IMR-90 (cell line): ENCODE measurements around the gene PVALEF. TPM values are rescaled to one million over a fixed set of nuclear protein-coding genes. Genes with fewer than 3 reads are reported as not detected.

Experiments used
- ATAC-seq: fragments of 200-7000 bp; cut with Tn5 transposase; 2 replicates; pipeline ENCODE4 v1.9.1; 2020; ENCODE audit warnings: low read depth, mild to moderate bottlenecking, moderate library complexity
- BruUV-seq: library from RNA; stranded (reverse); fragments of 400-500 nt; replicated peaks from 2 replicates; lab custom pipeline; 2021; lab: Mats Ljungman, UMichigan
- CTCF ChIA-PET: fragments of 300-600 bp; formaldehyde crosslinking; extraction: SDS; loops from one replicate; lab custom pipeline; 2021; ENCODE audit warnings: antibody characterized with exemption; lab: Yijun Ruan, JAX
- POLR2A ChIA-PET: fragments of 300-600 bp; sonication (Branson Sonifier 250); formaldehyde crosslinking; loops from one replicate; lab custom pipeline; 2022; ENCODE audit warnings: antibody characterized with exemption; ENCODE audit not compliant: unreplicated experiment; lab: Charles Lee
- DNase-seq: peaks from one replicate; pipeline ENCODE4 v3.0.0; 2013
- H2AFZ ChIP-seq: replicated peaks from 2 replicates; pipeline ENCODE3; 2013; ENCODE audit warnings: low read length, mild to moderate bottlenecking; ENCODE audit not compliant: poor library complexity
- H2AK5ac ChIP-seq: 2 replicates; pipeline ENCODE4 v1.6.1; 2013; ENCODE audit warnings: low read depth, low read length, inconsistent platforms
- H2AK9ac ChIP-seq: replicated peaks from 2 replicates; pipeline ENCODE3; 2013; ENCODE audit warnings: mild to moderate bottlenecking, low read depth, low read length, moderate library complexity; ENCODE audit not compliant: poor library complexity
- H2BK120ac ChIP-seq: 2 replicates; pipeline ENCODE4 v1.6.1; 2013; ENCODE audit warnings: low read depth, low read length, inconsistent platforms
- H2BK15ac ChIP-seq: 3 replicates; pipeline ENCODE4 v1.6.1; 2013; ENCODE audit warnings: low read depth, low read length, inconsistent platforms
- H2BK20ac ChIP-seq: 2 replicates; pipeline ENCODE4 v1.6.1; 2013; ENCODE audit warnings: low read depth, mild to moderate bottlenecking, inconsistent platforms, low read length, moderate library complexity
- H2BK5ac ChIP-seq: 2 replicates; pipeline ENCODE4 v1.6.1; 2013; ENCODE audit warnings: mild to moderate bottlenecking, low read depth, low read length, inconsistent platforms; ENCODE audit not compliant: poor library complexity, severe bottlenecking
- H3K14ac ChIP-seq: replicated peaks from 2 replicates; pipeline ENCODE4 v1.6.1; 2013; ENCODE audit warnings: low read depth, low read length, inconsistent platforms
- H3K18ac ChIP-seq: 2 replicates; pipeline ENCODE4 v1.6.1; 2013; ENCODE audit warnings: low read depth, low read length, control low read depth
- H3K23ac ChIP-seq: 2 replicates; pipeline ENCODE4 v1.6.1; 2013; ENCODE audit warnings: low read depth, low read length, inconsistent platforms
- H3K27ac ChIP-seq: 2 replicates; pipeline ENCODE4 v1.5.1; 2013; ENCODE audit warnings: mild to moderate bottlenecking, control low read depth, low read length; ENCODE audit not compliant: insufficient read depth
- H3K27me3 ChIP-seq: 2 replicates; pipeline ENCODE4 v1.6.1; 2013; ENCODE audit warnings: low read length; ENCODE audit not compliant: control insufficient read depth, insufficient read depth
- H3K36me3 ChIP-seq: 2 replicates; pipeline ENCODE4 v1.6.1; 2013; ENCODE audit warnings: low read length, mixed read lengths; ENCODE audit not compliant: control insufficient read depth, insufficient read depth
- H3K4ac ChIP-seq: 2 replicates; pipeline ENCODE4 v1.6.1; 2013; ENCODE audit warnings: low read depth, low read length, inconsistent platforms
- H3K4me1 ChIP-seq: 2 replicates; pipeline ENCODE4 v1.6.1; 2013; ENCODE audit warnings: low read length, mixed read lengths; ENCODE audit not compliant: control insufficient read depth, insufficient read depth
- H3K4me2 ChIP-seq: 2 replicates; pipeline ENCODE4 v1.6.1; 2013; ENCODE audit warnings: low read depth, mild to moderate bottlenecking, control low read depth, low read length, moderate library complexity
- H3K4me3 ChIP-seq: 2 replicates; pipeline ENCODE4 v1.5.1; 2013; ENCODE audit warnings: low read depth, mild to moderate bottlenecking, control low read depth, low read length, moderate library complexity; ENCODE audit not compliant: insufficient read depth
- H3K56ac ChIP-seq: 2 replicates; pipeline ENCODE4 v1.6.1; 2013; ENCODE audit warnings: low read length, inconsistent platforms; ENCODE audit not compliant: insufficient read depth; ENCODE audit errors: extremely low read depth
- H3K79me1 ChIP-seq, 2 experiments: 2 replicates each; pipeline ENCODE4 v1.6.1; 2013; ENCODE audit warnings: low read length in 2 of 2, inconsistent platforms in 1 of 2, low read depth in 1 of 2
- H3K9ac ChIP-seq: 2 replicates; pipeline ENCODE4 v1.6.1; 2013; ENCODE audit warnings: low read depth, low read length, control low read depth
- H3K9me1 ChIP-seq: 2 replicates; pipeline ENCODE4 v1.6.1; 2013; ENCODE audit warnings: low read length, inconsistent platforms; ENCODE audit not compliant: insufficient read depth
- H3K9me3 ChIP-seq: 2 replicates; pipeline ENCODE4 v1.6.1; 2013; ENCODE audit warnings: low read length; ENCODE audit not compliant: control insufficient read depth, insufficient read depth
- H4K20me1 ChIP-seq: 2 replicates; pipeline ENCODE4 v1.6.1; 2013; ENCODE audit warnings: low read length, inconsistent platforms; ENCODE audit not compliant: insufficient read depth
- H4K5ac ChIP-seq: 2 replicates; pipeline ENCODE4 v1.6.1; 2013; ENCODE audit warnings: mild to moderate bottlenecking, low read depth, low read length, control low read depth
- H4K8ac ChIP-seq, 2 experiments: 2 replicates each; pipeline ENCODE4 v1.6.1; 2013; ENCODE audit warnings: low read depth in 2 of 2, low read length in 2 of 2, control low read depth in 1 of 2, inconsistent platforms in 1 of 2
- H4K91ac ChIP-seq: 2 replicates; pipeline ENCODE4 v1.6.1; 2013; ENCODE audit warnings: low read depth, low read length, inconsistent platforms; ENCODE audit not compliant: insufficient read depth
- BHLHE40 ChIP-seq: fragments of 150-350 bp; IDR thresholded peaks from 2 replicates; pipeline ENCODE4 v1.6.1; 2016; ENCODE audit warnings: mild to moderate bottlenecking, low read depth, low read length
- CEBPB ChIP-seq: IDR thresholded peaks from 2 replicates; pipeline ENCODE4 v1.6.1; 2012; ENCODE audit warnings: low read depth, low read length, improper control_type of control experiment
- CHD1 ChIP-seq: IDR thresholded peaks from 2 replicates; pipeline ENCODE4 v1.6.1; 2012; ENCODE audit warnings: low read depth, low read length, improper control_type of control experiment
- FOS ChIP-seq: fragments of 150-350 bp; IDR thresholded peaks from 2 replicates; pipeline ENCODE4 v1.6.1; 2016; ENCODE audit warnings: low read depth, low read length
- MAFK ChIP-seq: IDR thresholded peaks from 2 replicates; pipeline ENCODE4 v1.6.1; 2012; ENCODE audit warnings: low read depth, low read length, improper control_type of control experiment
- MAZ ChIP-seq: IDR thresholded peaks from 2 replicates; pipeline ENCODE4 v1.6.1; 2012; ENCODE audit warnings: low read depth, mild to moderate bottlenecking, low read length, improper control_type of control experiment, moderate library complexity, borderline replicate concordance
- MXI1 ChIP-seq: IDR thresholded peaks from 2 replicates; pipeline ENCODE4 v1.6.1; 2012; ENCODE audit warnings: low read depth, mild to moderate bottlenecking, low read length, moderate library complexity, borderline replicate concordance
- NFE2L2 ChIP-seq: fragments of 150-350 bp; IDR thresholded peaks from 2 replicates; pipeline ENCODE4 v1.6.1; 2016; ENCODE audit warnings: low read depth, mild to moderate bottlenecking, low read length
- POLR2A ChIP-seq: IDR thresholded peaks from 2 replicates; pipeline ENCODE4 v1.6.1; 2012; ENCODE audit warnings: mild to moderate bottlenecking, low read depth, low read length
- RAD21 ChIP-seq: IDR thresholded peaks from 2 replicates; pipeline ENCODE4 v1.6.1; 2012; ENCODE audit warnings: low read length, improper control_type of control experiment
- RCOR1 ChIP-seq: IDR thresholded peaks from 2 replicates; pipeline ENCODE4 v1.6.1; 2012; ENCODE audit warnings: mild to moderate bottlenecking, low read length, improper control_type of control experiment; ENCODE audit not compliant: insufficient replicate concordance
- RFX5 ChIP-seq: IDR thresholded peaks from 2 replicates; pipeline ENCODE4 v1.8.0; 2012; ENCODE audit warnings: low read depth, mild to moderate bottlenecking, low read length, moderate library complexity
- SMC3 ChIP-seq: fragments of 150-350 bp; IDR thresholded peaks from 2 replicates; pipeline ENCODE4 v1.6.1; 2016; ENCODE audit warnings: low read depth, mild to moderate bottlenecking, antibody characterized with exemption, low read length, moderate library complexity
- USF2 ChIP-seq: fragments of 150-350 bp; IDR thresholded peaks from 2 replicates; pipeline ENCODE4 v1.6.1; 2017; ENCODE audit warnings: mild to moderate bottlenecking, antibody characterized with exemption, low read length, low read depth
- WGBS, 2 experiments: methylation state at CpG; one replicate each; pipeline versions ENCODE4 v1.1.5 to v1.1.7; 2013; ENCODE audit warnings: missing lambda C conversion rate in 2 of 2; ENCODE audit not compliant: insufficient read length in 1 of 2; ENCODE audit errors: extremely low coverage in 2 of 2; 5-methylcytosine and 5-hydroxymethylcytosine counted together
- dilution Hi-C: fragments of 300-500 bp; cut with HindIII; formaldehyde crosslinking; loops from one replicate; pipeline ENCODE4 v1.14.3; 2018; ENCODE audit warnings: low sequenced_read_pairs; ENCODE audit not compliant: unreplicated experiment
- in situ Hi-C: fragments of 300-500 bp; cut with MboI; formaldehyde crosslinking; loops from 3 replicates; pipeline ENCODE4 v1.14.3; 2019; ENCODE audit warnings: low sequenced_read_pairs, inconsistent platforms, mixed read lengths
- intact Hi-C: fragments of 100-400 bp; cut with micrococcal nuclease; formaldehyde crosslinking; loops from 2 replicates; pipeline ENCODE4 v1.10.0; 2022
- polyA plus RNA-seq, 3 experiments: library from polyadenylated mRNA; depleted of rRNA; stranded (reverse); fragments of >200 nt; gene quantifications; 2 replicates each; pipeline ENCODE4 v1.2.3, GENCODE V29; 2012; ENCODE audit warnings: low replicate concordance in 1 of 3
- total RNA-seq: library from RNA; depleted of rRNA; stranded (reverse); fragments of >200 nt; gene quantifications from 2 replicates; pipeline ENCODE4 v1.2.3, GENCODE V29; 2012
- TF ChIP-seq, protein P1 (sequence below): fragments of 150-350 bp; IDR thresholded peaks from 2 replicates; pipeline ENCODE4 v1.6.1; 2016; ENCODE audit warnings: low read depth, mild to moderate bottlenecking, low read length, moderate library complexity, borderline replicate concordance
- TF ChIP-seq, protein P2 (sequence below): conservative IDR thresholded peaks from 2 replicates; pipeline ENCODE4 v1.5.1; 2012; ENCODE audit warnings: mild to moderate bottlenecking, low read depth, low read length, improper control_type of control experiment

The PVALEF gene
- total and polyA plus RNA-seq, 2 of the 4 experiments (the other 2 are of a cell fraction), result not detected

DNA sequence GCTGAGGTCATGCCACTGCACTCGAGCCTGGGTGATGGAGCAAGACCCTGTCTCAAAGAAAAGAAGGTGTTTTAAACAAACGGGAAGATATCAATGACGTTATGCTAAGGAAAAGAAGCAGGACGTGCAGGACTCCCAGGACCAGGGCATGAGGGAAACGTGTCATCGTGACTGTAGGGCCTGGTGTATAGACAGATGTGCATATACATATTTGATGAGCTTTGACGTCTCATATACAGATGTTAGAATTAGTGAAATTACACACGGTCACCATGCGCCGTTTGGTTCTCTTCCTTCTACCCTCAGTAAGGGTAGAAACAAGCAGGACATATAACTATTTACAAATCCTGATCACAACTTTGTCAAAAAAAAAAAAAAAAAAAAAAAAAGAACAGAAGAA, 17.6 kb upstream of the PVALEF start:
- in situ Hi-C loops, result no loop called here
- WGBS, 2 experiments, result 28% methylated on average over 2 of the region's 10 CpGs; no CpG with 5 or more reads in 1 of the 2 experiments
- Histone ChIP-seq H3K4ac (no peak overlapping the region), H3K36me3 (no peaks in the 10 kb centered on the region), H3K9ac (no peak overlapping the region), H3K4me1 (no peaks in the 10 kb centered on the region), H3K23ac (no peak overlapping the region), H3K9me1 (no peaks in the 10 kb centered on the region), H4K8ac (no peak overlapping the region), H3K4me3 (no peak overlapping the region), H3K56ac (no peak overlapping the region), H3K79me1 (no peaks in the 10 kb centered on the region), H3K4me2 (no peak overlapping the region), H2AFZ (no peak overlapping the region), H2BK120ac (no peak overlapping the region), H2AK9ac (no peak overlapping the region), H3K18ac (no peak overlapping the region), H2AK5ac (no peak overlapping the region), H3K14ac (no peak overlapping the region), H4K5ac (no peak overlapping the region), H2BK5ac (no peak overlapping the region), H2BK20ac (no peak overlapping the region), H3K9me3 (no peaks in the 10 kb centered on the region), H2BK15ac (no peak overlapping the region), H4K20me1 (no peaks in the 10 kb centered on the region), H3K27me3 (peaks cover 29% of the 10 kb centered on the region), H4K91ac (no peak overlapping the region), H3K27ac (no peak overlapping the region)
- ChIA-PET CTCF (no interaction called here), POLR2A (interaction anchor here (0.6 kb wide), 1 partner anchor 20 kb away, joined by 3 read pairs; no protein-coding TSS in a partner anchor)
- no TSS peak for BruUV-seq
- intact Hi-C loops, result no loop called here
- ATAC-seq (no peak), DNase-seq (no peak)
- dilution Hi-C loops, result no loop called here
- TF ChIP-seq NFE2L2 (no peak), SMC3 (no peak), RFX5 (no peak), MAZ (no peak), USF2 (no peak), MAFK (no peak), RCOR1 (no peak), MXI1 (no peak), CHD1 (no peak), BHLHE40 (no peak), RAD21 (no peak), FOS (no peak), POLR2A (no peak), CEBPB (no peak)
- TF ChIP-seq, protein P1, sequence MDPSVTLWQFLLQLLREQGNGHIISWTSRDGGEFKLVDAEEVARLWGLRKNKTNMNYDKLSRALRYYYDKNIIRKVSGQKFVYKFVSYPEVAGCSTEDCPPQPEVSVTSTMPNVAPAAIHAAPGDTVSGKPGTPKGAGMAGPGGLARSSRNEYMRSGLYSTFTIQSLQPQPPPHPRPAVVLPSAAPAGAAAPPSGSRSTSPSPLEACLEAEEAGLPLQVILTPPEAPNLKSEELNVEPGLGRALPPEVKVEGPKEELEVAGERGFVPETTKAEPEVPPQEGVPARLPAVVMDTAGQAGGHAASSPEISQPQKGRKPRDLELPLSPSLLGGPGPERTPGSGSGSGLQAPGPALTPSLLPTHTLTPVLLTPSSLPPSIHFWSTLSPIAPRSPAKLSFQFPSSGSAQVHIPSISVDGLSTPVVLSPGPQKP, result no peak
- TF ChIP-seq, protein P2, sequence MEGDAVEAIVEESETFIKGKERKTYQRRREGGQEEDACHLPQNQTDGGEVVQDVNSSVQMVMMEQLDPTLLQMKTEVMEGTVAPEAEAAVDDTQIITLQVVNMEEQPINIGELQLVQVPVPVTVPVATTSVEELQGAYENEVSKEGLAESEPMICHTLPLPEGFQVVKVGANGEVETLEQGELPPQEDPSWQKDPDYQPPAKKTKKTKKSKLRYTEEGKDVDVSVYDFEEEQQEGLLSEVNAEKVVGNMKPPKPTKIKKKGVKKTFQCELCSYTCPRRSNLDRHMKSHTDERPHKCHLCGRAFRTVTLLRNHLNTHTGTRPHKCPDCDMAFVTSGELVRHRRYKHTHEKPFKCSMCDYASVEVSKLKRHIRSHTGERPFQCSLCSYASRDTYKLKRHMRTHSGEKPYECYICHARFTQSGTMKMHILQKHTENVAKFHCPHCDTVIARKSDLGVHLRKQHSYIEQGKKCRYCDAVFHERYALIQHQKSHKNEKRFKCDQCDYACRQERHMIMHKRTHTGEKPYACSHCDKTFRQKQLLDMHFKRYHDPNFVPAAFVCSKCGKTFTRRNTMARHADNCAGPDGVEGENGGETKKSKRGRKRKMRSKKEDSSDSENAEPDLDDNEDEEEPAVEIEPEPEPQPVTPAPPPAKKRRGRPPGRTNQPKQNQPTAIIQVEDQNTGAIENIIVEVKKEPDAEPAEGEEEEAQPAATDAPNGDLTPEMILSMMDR, result no peak
